Lower leg skin (tissue), 3 donors: ENCODE measurements around the gene SP110.

ENCODE experiments used
- CTCF ChIP-seq, 3 donors: fragments of 450-650 bp; IDR thresholded peaks; one replicate each; pipeline ENCODE4 v1.5.1; 2016; ENCODE audit warnings: antibody characterized with exemption in 3 of 3, mild to moderate bottlenecking in 3 of 3, moderate library complexity in 2 of 3
- POLR2A ChIP-seq, 2 donors: fragments of 450-650 bp; IDR thresholded peaks; one replicate each; pipeline ENCODE4 v1.6.1; 2016 to 2017; ENCODE audit warnings: antibody characterized with exemption in 2 of 2, mild to moderate bottlenecking in 1 of 2, moderate library complexity in 1 of 2

DNA sequence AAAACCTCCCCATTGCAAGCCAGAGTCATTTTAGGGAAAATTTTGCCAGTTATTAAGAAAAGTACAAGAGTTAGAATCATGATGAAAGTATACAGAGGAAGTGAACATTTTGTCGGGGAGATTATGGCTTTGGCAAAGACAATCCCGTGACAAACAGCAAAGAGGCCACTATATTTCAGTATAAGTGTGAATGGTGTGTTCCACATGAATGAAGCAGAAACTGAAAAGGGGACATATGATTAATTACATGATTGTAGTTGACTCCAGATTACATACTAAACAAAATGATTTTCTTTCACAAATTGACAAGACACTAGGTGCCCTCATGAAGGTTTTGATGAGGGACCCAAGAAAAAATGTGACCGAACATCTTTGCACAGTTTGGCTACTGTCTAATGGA, 47.8 kb upstream of the SP110 start:
- TF ChIP-seq CTCF (IDR thresholded peaks at IDR 0.05) (no peak), POLR2A (IDR thresholded peaks at IDR 0.05) (no peak)
